Esophagus (tissue), 2 donors: Measurements from ENCODE around the gene SLC16A5. TPM values are rescaled to one million over a fixed set of nuclear protein-coding genes. Genes with fewer than 3 reads are reported as not detected.
A peak's percentile ranks its signal among the peaks of the same experiment; 100 is the strongest.

Experiments used
- H3K27ac ChIP-seq, 2 donors: one replicate each; pipeline ENCODE4 v1.5.1; 2013; ENCODE audit warnings: low read depth in 2 of 2, mild to moderate bottlenecking in 2 of 2, inconsistent platforms in 1 of 2, low read length in 1 of 2, moderate library complexity in 1 of 2
- H3K27me3 ChIP-seq, 2 donors: one replicate each; pipeline ENCODE4 v1.6.1; 2013; ENCODE audit warnings: low read length in 2 of 2, control low read depth in 1 of 2, mild to moderate bottlenecking in 1 of 2; ENCODE audit not compliant: insufficient read depth in 2 of 2, control insufficient read depth in 1 of 2
- H3K36me3 ChIP-seq, 2 donors: one replicate each; pipeline ENCODE4 v1.6.1; 2013; ENCODE audit warnings: low read length in 1 of 2; ENCODE audit not compliant: control insufficient read depth in 2 of 2, insufficient read depth in 2 of 2
- H3K4me1 ChIP-seq, 2 donors: one replicate each; pipeline ENCODE4 v1.6.1; 2013; ENCODE audit warnings: low read length in 1 of 2; ENCODE audit not compliant: control insufficient read depth in 2 of 2, insufficient read depth in 2 of 2
- H3K4me3 ChIP-seq, 2 donors: one replicate each; pipeline ENCODE4 v1.5.1; 2013; ENCODE audit warnings: low read length in 2 of 2, mild to moderate bottlenecking in 2 of 2, low read depth in 1 of 2, moderate library complexity in 1 of 2
- H3K9me3 ChIP-seq, 2 donors: one replicate each; pipeline ENCODE4 v1.6.1; 2013; ENCODE audit warnings: mild to moderate bottlenecking in 2 of 2, low read depth in 1 of 2, low read length in 1 of 2, moderate library complexity in 1 of 2; ENCODE audit not compliant: control insufficient read depth in 2 of 2, insufficient read depth in 1 of 2
- WGBS, 2 donors: extraction: QIAGEN DNeasy Blood & Tissue Kit; methylation state at CpG; one replicate each; pipeline ENCODE4 v1.1.7; 2013; 5-methylcytosine and 5-hydroxymethylcytosine counted together
- polyA plus RNA-seq, 2 donors: library from polyadenylated mRNA; stranded (reverse); fragments of 200-250 nt; gene quantifications; one replicate each; pipeline ENCODE4 v1.2.3, GENCODE V29; 2013
- donor health status: healthy with polysubstance abuse.
- donor health status: Bipolar disorder and iron deficiency.

Gene SLC16A5
- polyA plus RNA-seq, 2 donors = 8.7 to 10.0 TPM

- no peak overlapping the region for H3K4me3 ChIP-seq
- 61 to 71% methylated on average over 20 of the region's 20 CpGs for WGBS, 2 donors
- H3K27me3 ChIP-seq = no peaks in the 10 kb centered on the region
- H3K36me3 ChIP-seq = peaks cover 0 to 12% of the 10 kb centered on the region in 2 donors
- H3K4me1 ChIP-seq = peaks cover 4 to 6% of the 10 kb centered on the region in 2 donors
- no peak overlapping the region for H3K27ac ChIP-seq
- H3K9me3 ChIP-seq = no peaks in the 10 kb centered on the region
These were observed 17.6 kb downstream of the SLC16A5 start for GRCh38 chr17:75105126-75106080.

GRCh38 chr17:75108193-75108592 is 20.4 kb downstream of the SLC16A5 start:
- H3K27ac ChIP-seq = no peak overlapping the region
- H3K4me3 ChIP-seq = no peak overlapping the region
- H3K9me3 ChIP-seq = no peaks in the 10 kb centered on the region
- no peaks in the 10 kb centered on the region for H3K27me3 ChIP-seq
- 81 to 85% methylated on average over 2 of the region's 2 CpGs for WGBS, 2 donors
- H3K4me1 ChIP-seq = peaks cover 4 to 9% of the 10 kb centered on the region in 2 donors
- peaks cover 0 to 8% of the 10 kb centered on the region in 2 donors for H3K36me3 ChIP-seq

- peak overlapping the region; percentile 68 to 87 for H3K4me3 ChIP-seq
- no peaks in the 10 kb centered on the region for H3K27me3 ChIP-seq
- peaks cover 0 to 5% of the 10 kb centered on the region in 2 donors for H3K36me3 ChIP-seq
- H3K4me1 ChIP-seq = peaks cover 8 to 10% of the 10 kb centered on the region in 2 donors
- no peak overlapping the region for H3K27ac ChIP-seq
- 5 to 11% methylated on average over 22 of the region's 22 CpGs for WGBS, 2 donors
- H3K9me3 ChIP-seq = no peaks in the 10 kb centered on the region
These were observed 21.3 kb downstream of the SLC16A5 start for GRCh38 chr17:75109046-75109406.

GRCh38 chr17:75109407-75110233 is 21.9 kb downstream of the SLC16A5 start, which contains the start of gene ARMC7:
Gene ARMC7 (plus strand): TSS chr17:75109969. CDS start chr17:75110289, 320 bp downstream.
- Histone ChIP-seq H3K4me3 (peak within 1 kb of the TSS; percentile 68 to 87), H3K36me3 (peaks cover 0 to 5% of the 10 kb centered on the region in 2 donors), H3K27me3 (no peaks in the 10 kb centered on the region), H3K27ac (peak within 1 kb of the TSS; percentile 71 to 72), H3K4me1 (peaks cover 8 to 10% of the 10 kb centered on the region in 2 donors), H3K9me3 (no peaks in the 10 kb centered on the region)
- WGBS, 2 donors = 1% methylated on average over 66 to 68 of the region's 68 CpGs

- Histone ChIP-seq H3K4me3 (peak overlapping the region; percentile 68 to 87), H3K36me3 (no peaks in the 10 kb centered on the region), H3K27me3 (no peaks in the 10 kb centered on the region), H3K4me1 (peaks cover 10 to 11% of the 10 kb centered on the region in 2 donors), H3K9me3 (no peaks in the 10 kb centered on the region), H3K27ac (peak overlapping the region; percentile 71 to 72)
- WGBS, 2 donors = 17% methylated on average over 36 to 40 of the region's 40 CpGs
These were observed 22.6 kb downstream of the SLC16A5 start for GRCh38 chr17:75110234-75110937.

GRCh38 chr17:75111777-75112335 is 24.1 kb downstream of the SLC16A5 start:
- H3K4me1 ChIP-seq = peaks cover 11 to 13% of the 10 kb centered on the region in 2 donors
- no peaks in the 10 kb centered on the region for H3K27me3 ChIP-seq
- peaks cover 0 to 4% of the 10 kb centered on the region in 2 donors for H3K36me3 ChIP-seq
- 84% methylated on average over 7 of the region's 7 CpGs for WGBS, 2 donors
- no peak overlapping the region for H3K4me3 ChIP-seq
- H3K27ac ChIP-seq = no peak overlapping the region
- no peaks in the 10 kb centered on the region for H3K9me3 ChIP-seq

- WGBS, 2 donors = 2% methylated on average over 22 of the region's 22 CpGs
- Histone ChIP-seq H3K27me3 (no peaks in the 10 kb centered on the region), H3K4me1 (peaks cover 12 to 13% of the 10 kb centered on the region in 2 donors), H3K4me3 (peak overlapping the region; percentile 52 to 53), H3K27ac (peak overlapping the region; percentile 89 to 95), H3K9me3 (no peaks in the 10 kb centered on the region), H3K36me3 (peaks cover 0 to 4% of the 10 kb centered on the region in 2 donors)
These were observed 26.2 kb downstream of the SLC16A5 start for GRCh38 chr17:75113798-75114551.

- Histone ChIP-seq H3K9me3 (no peaks in the 10 kb centered on the region), H3K27me3 (no peaks in the 10 kb centered on the region), H3K4me1 (peaks cover 9% of the 10 kb centered on the region in 2 donors), H3K27ac (peak overlapping the region; percentile 89 to 95), H3K4me3 (peak overlapping the region; percentile 52 to 53), H3K36me3 (peaks cover 0 to 4% of the 10 kb centered on the region in 2 donors)
- 34 to 37% methylated on average over 18 to 19 of the region's 19 CpGs for WGBS, 2 donors
These were observed 27.0 kb downstream of the SLC16A5 start for GRCh38 chr17:75114552-75115314.
